ENCODE results near the gene SCYGR1.

SCYGR1 gene

DNA sequence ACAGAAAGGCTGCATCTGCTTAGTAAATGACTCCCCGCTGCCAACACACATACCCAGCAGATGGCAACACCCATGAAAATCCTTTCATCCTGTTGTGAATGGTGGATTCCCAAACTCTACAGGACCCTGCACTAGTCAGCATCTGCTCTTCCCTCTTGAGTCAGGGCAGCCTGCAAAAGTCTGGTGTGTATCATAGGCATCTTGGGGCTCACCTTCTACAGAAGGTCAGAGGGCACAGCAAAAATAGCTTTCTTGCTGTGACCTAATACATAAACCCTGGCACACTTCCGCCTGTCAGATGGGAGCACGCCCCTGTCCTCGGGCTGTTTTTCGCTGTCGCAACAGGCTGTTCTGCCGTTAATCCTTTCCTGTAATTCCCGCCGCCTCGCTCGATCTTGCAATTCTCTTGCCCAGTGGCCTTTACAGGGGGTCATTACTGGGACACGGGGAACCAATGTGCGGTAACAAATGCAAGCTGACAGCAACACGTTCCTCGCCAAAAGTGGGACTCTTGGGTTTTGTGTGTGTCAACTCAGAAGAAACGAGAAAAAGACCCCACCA lies 19.9 kb upstream of the SCYGR1 start:
- no peak for TF ChIP-seq RAD21 (IDR thresholded peaks at IDR 0.05; ENCODE audit: low read depth)
- no peak for TF ChIP-seq CEBPB (IDR thresholded peaks at IDR 0.05)
- no peak for TF ChIP-seq TAF1 (IDR thresholded peaks at IDR 0.05; ENCODE audit: low read depth)
- TF ChIP-seq EGR1 (IDR thresholded peaks at IDR 0.05) = no peak
- TF ChIP-seq TCF12 (IDR thresholded peaks at IDR 0.05; ENCODE audit: low read depth) = no peak
- TF ChIP-seq, protein P1, sequence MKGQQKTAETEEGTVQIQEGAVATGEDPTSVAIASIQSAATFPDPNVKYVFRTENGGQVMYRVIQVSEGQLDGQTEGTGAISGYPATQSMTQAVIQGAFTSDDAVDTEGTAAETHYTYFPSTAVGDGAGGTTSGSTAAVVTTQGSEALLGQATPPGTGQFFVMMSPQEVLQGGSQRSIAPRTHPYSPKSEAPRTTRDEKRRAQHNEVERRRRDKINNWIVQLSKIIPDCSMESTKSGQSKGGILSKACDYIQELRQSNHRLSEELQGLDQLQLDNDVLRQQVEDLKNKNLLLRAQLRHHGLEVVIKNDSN (IDR thresholded peaks at IDR 0.05) = no peak
- no peak for TF ChIP-seq EP300 (IDR thresholded peaks at IDR 0.05; ENCODE audit: borderline replicate concordance)
- TF ChIP-seq, protein P2, sequence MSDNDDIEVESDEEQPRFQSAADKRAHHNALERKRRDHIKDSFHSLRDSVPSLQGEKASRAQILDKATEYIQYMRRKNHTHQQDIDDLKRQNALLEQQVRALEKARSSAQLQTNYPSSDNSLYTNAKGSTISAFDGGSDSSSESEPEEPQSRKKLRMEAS (IDR thresholded peaks at IDR 0.05) = no peak
- TF ChIP-seq TEAD4 (IDR thresholded peaks at IDR 0.05) = no peak
- no peak for TF ChIP-seq FOXM1 (IDR thresholded peaks at IDR 0.05; ENCODE audit: borderline replicate concordance, low read depth)
- no peak for TF ChIP-seq CREB1 (IDR thresholded peaks at IDR 0.05; ENCODE audit: low read depth)
- TF ChIP-seq NFIC (IDR thresholded peaks at IDR 0.05) = no peak
- TF ChIP-seq, protein P3, sequence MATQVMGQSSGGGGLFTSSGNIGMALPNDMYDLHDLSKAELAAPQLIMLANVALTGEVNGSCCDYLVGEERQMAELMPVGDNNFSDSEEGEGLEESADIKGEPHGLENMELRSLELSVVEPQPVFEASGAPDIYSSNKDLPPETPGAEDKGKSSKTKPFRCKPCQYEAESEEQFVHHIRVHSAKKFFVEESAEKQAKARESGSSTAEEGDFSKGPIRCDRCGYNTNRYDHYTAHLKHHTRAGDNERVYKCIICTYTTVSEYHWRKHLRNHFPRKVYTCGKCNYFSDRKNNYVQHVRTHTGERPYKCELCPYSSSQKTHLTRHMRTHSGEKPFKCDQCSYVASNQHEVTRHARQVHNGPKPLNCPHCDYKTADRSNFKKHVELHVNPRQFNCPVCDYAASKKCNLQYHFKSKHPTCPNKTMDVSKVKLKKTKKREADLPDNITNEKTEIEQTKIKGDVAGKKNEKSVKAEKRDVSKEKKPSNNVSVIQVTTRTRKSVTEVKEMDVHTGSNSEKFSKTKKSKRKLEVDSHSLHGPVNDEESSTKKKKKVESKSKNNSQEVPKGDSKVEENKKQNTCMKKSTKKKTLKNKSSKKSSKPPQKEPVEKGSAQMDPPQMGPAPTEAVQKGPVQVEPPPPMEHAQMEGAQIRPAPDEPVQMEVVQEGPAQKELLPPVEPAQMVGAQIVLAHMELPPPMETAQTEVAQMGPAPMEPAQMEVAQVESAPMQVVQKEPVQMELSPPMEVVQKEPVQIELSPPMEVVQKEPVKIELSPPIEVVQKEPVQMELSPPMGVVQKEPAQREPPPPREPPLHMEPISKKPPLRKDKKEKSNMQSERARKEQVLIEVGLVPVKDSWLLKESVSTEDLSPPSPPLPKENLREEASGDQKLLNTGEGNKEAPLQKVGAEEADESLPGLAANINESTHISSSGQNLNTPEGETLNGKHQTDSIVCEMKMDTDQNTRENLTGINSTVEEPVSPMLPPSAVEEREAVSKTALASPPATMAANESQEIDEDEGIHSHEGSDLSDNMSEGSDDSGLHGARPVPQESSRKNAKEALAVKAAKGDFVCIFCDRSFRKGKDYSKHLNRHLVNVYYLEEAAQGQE (IDR thresholded peaks at IDR 0.05; ENCODE audit: low read depth) = no peak
- no peak for TF ChIP-seq YY1 (IDR thresholded peaks at IDR 0.05; ENCODE audit: low read depth)
- TF ChIP-seq ZBTB7A (IDR thresholded peaks at IDR 0.05; ENCODE audit: low read depth) = no peak

DNA sequence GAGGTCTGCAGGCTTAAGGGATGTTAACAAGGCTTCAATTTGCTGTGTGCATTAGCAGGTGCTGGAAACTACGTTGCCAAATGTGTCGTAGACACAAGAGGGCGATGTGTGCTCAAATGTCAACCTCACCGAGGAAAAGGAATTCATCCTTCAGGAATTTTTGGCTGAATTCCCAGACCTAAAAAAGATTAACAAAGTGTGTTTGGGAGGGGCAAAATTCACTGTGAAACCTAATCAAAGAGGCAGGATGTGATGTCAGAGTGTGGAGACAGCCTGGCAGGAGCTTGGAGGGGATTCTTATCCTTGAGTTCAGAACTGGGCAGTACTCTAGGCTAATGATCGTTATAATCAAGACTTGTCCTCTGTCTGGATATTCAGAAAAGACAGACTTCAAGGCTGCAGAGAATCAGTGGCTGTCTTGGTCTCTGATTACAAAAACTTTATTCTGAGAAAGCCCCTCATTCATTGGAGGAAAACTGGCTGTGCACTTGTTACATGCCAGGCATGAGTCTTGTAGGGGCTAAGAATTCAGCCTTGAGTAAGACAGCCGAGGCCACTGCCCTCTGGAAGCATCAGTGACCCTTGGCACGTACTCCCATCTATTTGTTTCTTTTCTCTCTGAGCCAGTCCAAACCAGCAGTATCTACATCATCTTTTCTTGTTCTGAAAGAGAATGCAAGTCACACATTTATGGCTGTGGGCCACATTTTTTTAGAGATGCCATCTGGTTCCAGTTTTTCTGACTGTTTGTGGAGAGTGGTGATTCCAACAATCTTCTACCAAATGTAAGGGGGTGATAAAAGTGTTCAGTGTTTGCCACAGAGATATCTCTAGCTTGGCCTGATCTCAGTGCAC lies 18.7 kb upstream of the SCYGR1 start:
- peak; percentile 95 for TF ChIP-seq NFIC (IDR thresholded peaks at IDR 0.05)
- no peak; the same call in 1 of the 2 replicates for TF ChIP-seq EP300 (IDR thresholded peaks at IDR 0.05; ENCODE audit: borderline replicate concordance)
- TF ChIP-seq, protein P1 (IDR thresholded peaks at IDR 0.05) = no peak
- TF ChIP-seq ZBTB7A (IDR thresholded peaks at IDR 0.05; ENCODE audit: low read depth) = no peak
- TF ChIP-seq CEBPB (IDR thresholded peaks at IDR 0.05) = no peak
- 0 out of 2 replicates have a peak, but pooled peaks have one; percentile 50 for TF ChIP-seq CREB1 (IDR thresholded peaks at IDR 0.05; ENCODE audit: low read depth)
- no peak for TF ChIP-seq TCF12 (IDR thresholded peaks at IDR 0.05; ENCODE audit: low read depth)
- TF ChIP-seq, protein P2 (IDR thresholded peaks at IDR 0.05) = no peak
- TF ChIP-seq YY1 (IDR thresholded peaks at IDR 0.05; ENCODE audit: low read depth) = no peak
- no peak for TF ChIP-seq EGR1 (IDR thresholded peaks at IDR 0.05)
- TF ChIP-seq TAF1 (IDR thresholded peaks at IDR 0.05; ENCODE audit: low read depth) = no peak
- TF ChIP-seq FOXM1 (IDR thresholded peaks at IDR 0.05; ENCODE audit: borderline replicate concordance, low read depth) = no peak
- TF ChIP-seq RAD21 (IDR thresholded peaks at IDR 0.05; ENCODE audit: low read depth) = peak; percentile 95
- peak; percentile 88 for TF ChIP-seq TEAD4 (IDR thresholded peaks at IDR 0.05)
- TF ChIP-seq, protein P3 (IDR thresholded peaks at IDR 0.05; ENCODE audit: low read depth) = no peak

DNA sequence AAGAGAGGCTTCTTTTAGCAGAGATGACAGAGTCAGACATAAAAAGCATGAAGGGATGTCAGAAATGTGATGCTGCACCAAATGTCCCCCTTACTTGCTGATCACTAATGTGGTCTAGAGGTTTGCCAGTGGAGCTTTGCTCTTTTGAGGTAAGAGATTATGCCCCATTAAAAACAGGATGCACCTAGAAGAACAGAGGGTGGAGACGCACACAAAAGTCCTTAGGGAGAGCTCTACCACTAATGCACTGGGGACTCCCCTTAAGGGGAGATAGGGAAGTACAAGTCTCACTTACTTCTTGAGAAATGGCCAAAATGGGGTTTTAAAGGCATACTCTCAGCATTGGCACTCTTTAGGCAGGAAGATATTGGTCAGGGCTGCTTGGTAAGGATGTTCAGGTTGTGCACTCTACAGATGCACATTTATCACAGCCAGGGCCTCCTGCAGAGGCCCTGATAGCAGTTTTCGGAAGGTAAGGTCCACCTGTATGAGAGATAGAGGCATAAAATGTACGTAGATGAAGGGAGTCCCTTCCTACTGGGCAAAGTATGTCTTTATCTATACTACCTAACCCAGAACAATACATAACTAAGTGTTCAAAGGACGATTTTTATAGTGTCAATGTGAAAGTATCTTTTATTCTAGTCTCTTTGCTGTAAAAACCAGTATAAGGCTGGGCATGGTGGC lies 17.0 kb upstream of the SCYGR1 start:
- TF ChIP-seq NFIC (IDR thresholded peaks at IDR 0.05) (no peak), CEBPB (IDR thresholded peaks at IDR 0.05) (no peak), EGR1 (IDR thresholded peaks at IDR 0.05) (no peak), ZBTB7A (IDR thresholded peaks at IDR 0.05; ENCODE audit: low read depth) (no peak), TAF1 (IDR thresholded peaks at IDR 0.05; ENCODE audit: low read depth) (no peak), TEAD4 (IDR thresholded peaks at IDR 0.05) (no peak), CREB1 (IDR thresholded peaks at IDR 0.05; ENCODE audit: low read depth) (no peak), RAD21 (IDR thresholded peaks at IDR 0.05; ENCODE audit: low read depth) (no peak), TCF12 (IDR thresholded peaks at IDR 0.05; ENCODE audit: low read depth) (no peak), FOXM1 (IDR thresholded peaks at IDR 0.05; ENCODE audit: borderline replicate concordance, low read depth) (no peak), EP300 (IDR thresholded peaks at IDR 0.05; ENCODE audit: borderline replicate concordance) (no peak), YY1 (IDR thresholded peaks at IDR 0.05; ENCODE audit: low read depth) (no peak)
- TF ChIP-seq, protein P2 (IDR thresholded peaks at IDR 0.05) = no peak
- TF ChIP-seq, protein P1 (IDR thresholded peaks at IDR 0.05) = no peak
- TF ChIP-seq, protein P3 (IDR thresholded peaks at IDR 0.05; ENCODE audit: low read depth) = no peak

Measured in Ishikawa (cell line).